GM20431 (cell line): ENCODE data around the gene HNRNPA3.
"Not testable (repeated sequence)": the region's sequence is repeated elsewhere in the genome, so short reads cannot be mapped to it uniquely, and the experiment has no call there.

Experiments
- in situ Hi-C: fragments of 300-500 bp; cut with MseI, MboI; formaldehyde crosslinking; loops from one replicate; pipeline ENCODE4 v1.15.0; 2020; ENCODE audit warnings: low sequenced_read_pairs; ENCODE audit not compliant: unreplicated experiment

HNRNPA3 gene

GRCh38 chr2:177187631-177188312, 24.8 kb upstream of the HNRNPA3 start:
- in situ Hi-C loops = no loop called here

DNA sequence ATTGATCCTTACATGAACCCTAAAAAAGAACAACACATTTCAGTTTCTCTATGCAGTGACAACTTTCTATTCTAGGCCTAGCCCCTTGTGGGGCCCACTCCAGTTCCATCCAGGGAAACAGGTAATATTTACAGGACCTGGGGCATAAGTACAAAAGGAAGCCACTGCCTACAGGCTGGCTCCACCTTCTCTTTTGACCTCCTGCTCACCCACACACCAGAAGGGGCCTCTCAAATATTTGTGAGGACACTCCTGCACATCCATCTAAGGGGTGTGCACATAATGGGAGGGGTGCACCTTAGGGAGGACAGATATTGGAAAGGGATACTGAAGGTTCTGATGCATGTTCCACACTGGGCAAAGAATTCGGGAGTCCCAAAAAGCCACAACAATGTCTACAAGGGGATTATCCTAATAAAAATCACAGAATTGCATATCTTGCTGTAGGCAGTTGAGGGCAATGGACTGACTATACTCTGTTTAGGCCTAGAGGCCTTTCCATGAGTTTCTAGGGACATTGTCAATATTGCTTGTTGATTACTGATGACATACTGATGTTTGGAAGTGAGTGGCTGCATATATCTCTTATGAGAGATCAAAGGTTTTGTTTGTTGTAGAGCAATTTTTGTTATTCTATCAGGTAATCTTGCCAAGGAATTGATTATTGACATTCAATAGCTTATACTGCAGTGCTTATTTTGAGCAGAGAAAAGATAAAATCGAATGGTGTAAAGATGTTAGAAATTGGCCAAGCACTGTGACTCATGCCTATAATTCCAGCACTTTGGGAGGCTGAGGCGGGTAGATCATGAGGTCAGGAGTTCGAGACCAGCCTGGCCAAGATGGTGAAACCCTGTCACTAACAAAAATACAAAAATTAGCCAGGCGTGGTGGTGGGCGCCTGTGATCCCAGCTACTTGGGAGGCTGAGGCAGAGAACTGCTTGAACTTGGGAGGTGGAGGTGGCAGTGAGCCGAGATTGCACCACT, 23.8 kb upstream of the HNRNPA3 start:
- in situ Hi-C loops = no loop called here

DNA sequence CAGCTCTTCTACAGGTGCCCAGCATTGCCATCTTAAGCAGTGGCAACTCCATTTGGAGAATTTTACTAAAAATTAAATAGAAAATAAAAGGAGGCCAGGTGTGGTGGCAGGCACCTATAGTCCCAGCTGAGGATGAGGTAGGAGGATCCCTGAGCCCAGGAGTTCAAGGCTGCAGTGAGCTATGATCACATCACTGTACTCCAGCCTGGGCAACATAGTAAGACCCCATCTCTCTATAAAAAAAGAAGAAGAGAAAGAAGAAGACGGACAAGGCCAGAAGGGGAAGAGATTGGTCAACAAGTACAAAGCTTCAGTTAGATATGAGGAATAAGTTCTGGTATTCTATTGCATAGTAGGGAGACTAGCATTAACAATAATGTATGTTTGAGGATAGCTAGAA, 21.7 kb upstream of the HNRNPA3 start:
- in situ Hi-C loops = no loop called here

DNA sequence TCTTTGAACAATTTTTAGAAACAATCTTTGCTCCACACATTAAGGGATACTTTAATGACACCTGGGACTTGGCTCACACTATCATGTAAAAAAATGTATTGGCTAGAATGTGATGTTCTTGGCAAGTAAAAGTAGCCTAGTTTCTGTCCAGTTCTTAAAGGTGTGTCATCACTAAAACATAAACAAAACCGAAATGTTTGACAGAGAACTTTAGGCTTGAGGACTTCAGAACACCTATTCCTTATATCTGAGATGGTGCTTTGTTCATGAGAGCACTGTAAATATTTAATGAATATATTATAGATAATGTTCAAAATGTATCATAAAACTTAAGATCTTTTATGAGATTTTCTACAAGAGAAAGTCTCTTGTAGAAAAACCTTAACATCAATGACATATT, 19.8 kb upstream of the HNRNPA3 start:
- in situ Hi-C loops = no loop called here

- in situ Hi-C loops = no loop called here
Measured at GRCh38 chr2:177193240-177193639, 19.4 kb upstream of the HNRNPA3 start.

DNA sequence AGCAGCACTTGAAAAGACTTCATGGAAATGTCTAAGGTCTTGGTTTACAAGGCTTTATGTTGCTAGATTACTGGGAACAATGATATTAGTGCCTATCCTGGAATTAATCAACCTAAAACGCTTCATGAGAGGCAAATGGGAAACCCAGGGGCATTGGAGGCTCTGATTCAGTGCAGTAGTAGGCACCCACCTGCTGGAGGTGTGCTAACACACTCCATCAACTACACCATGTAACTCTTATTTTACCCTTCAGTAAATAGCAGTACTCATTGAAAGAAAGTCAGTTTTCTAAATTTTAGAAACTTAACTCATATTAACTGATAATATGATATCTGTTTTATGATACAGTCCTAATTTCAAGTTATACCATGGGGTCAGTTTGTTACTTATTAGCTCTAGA, 17.4 kb upstream of the HNRNPA3 start:
- in situ Hi-C loops = no loop called here

DNA sequence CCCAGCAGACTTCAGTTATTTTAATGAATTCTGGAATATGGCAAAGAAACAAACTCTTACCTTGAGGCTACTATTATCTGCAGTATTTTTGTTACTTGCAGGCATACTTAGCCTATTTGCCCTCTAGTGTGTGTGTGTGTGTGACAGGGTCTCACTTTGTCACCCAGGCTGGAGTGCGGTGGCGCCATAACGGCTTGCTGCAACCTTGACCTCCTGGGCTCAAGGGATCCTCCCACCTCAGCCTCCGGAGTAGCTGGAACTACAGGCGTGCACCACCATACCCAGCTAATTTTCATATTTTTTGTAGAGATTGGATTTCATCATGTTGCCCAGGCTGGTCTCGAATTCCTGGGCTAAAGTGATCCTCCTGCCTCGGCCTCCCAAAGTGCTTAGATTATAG, 12.2 kb upstream of the HNRNPA3 start:
- in situ Hi-C loops = not testable (repeated sequence)

GRCh38 chr2:177201919-177202346, 10.7 kb upstream of the HNRNPA3 start:
- in situ Hi-C loops = no loop called here

DNA sequence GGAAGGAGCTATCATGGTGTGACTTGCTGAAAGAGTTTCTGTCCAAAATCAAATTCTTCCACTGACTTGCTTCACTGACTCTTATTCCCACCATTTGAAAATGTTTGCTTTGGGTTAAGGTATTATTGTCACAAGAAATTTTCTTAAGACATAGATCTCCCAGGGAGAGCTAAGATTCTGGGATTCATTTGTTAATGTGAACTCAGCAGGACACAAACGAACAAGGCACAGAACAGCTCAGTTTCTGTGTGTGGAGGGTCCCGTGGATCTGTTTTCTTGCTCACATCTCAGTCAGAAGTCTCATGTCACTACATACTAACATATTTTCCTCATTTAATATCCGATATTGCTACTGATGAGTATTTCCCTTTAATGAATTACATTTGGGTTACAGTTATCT, 8.2 kb upstream of the HNRNPA3 start:
- in situ Hi-C loops = no loop called here

DNA sequence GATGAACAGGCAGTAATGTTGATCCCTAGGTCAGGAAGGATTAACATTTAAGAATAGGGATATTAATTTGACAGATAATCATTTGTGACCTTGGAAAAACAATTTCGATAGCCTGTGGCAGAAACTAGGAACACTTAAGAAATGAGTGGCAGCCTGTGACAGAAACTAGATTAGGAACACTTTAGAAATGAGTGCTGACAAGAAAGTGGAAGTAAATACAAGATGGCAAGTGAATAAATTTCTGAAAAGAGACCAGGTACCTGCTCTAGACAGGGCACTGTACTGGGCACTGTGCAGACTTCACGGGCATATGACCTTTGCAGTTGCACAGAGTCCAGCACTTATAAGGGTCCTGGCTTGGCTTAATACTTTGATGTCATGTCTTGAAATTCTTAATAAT, 5.5 kb upstream of the HNRNPA3 start:
- in situ Hi-C loops = no loop called here

- in situ Hi-C loops = no loop called here
Measured at GRCh38 chr2:177211169-177211568, 1.4 kb upstream of the HNRNPA3 start.

- in situ Hi-C loops = no loop called here
Measured at GRCh38 chr2:177211576-177212105, 953 bp upstream of the HNRNPA3 start.

- in situ Hi-C loops = no loop called here
Measured at GRCh38 chr2:177212891-177213856, 580 bp downstream of the HNRNPA3 start.

GRCh38 chr2:177217247-177217843, 4.8 kb downstream of the HNRNPA3 start:
- in situ Hi-C loops = no loop called here

- in situ Hi-C loops = not testable (repeated sequence)
Measured at GRCh38 chr2:177219787-177220186, 7.2 kb downstream of the HNRNPA3 start.

- in situ Hi-C loops = no loop called here
Measured at GRCh38 chr2:177221534-177221933, 8.9 kb downstream of the HNRNPA3 start.

DNA sequence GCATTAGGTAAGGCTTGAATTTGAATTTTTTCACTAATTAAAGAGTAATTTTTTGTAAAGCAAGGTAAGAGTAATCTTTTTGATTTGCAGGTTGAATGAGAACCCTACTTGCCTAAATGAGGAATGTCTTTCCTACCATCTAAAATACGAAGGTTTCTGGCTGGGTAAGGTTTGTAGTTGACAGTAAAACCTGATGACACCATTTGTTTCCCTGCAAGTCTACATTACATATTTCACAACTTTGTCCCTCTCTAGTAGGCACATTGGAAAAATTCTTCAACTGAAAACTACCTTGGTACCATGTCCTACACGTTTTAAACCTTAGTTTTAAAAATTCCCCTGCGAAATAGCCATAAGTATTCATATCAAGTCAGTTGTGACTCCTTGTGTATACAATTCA, 9.4 kb downstream of the HNRNPA3 start:
- in situ Hi-C loops = no loop called here

GRCh38 chr2:177223436-177223835, 10.8 kb downstream of the HNRNPA3 start:
- in situ Hi-C loops = not testable (repeated sequence)

GRCh38 chr2:177225965-177226360, 13.4 kb downstream of the HNRNPA3 start:
- in situ Hi-C loops = no loop called here
